Sigmoid colon (tissue), 4 donors: Measurements from ENCODE around the gene PRKAG2.

Source experiments
- POLR2A ChIP-seq, 2 donors: fragments of 450-650 bp; IDR thresholded peaks; one replicate each; pipeline ENCODE4 v1.6.1; 2016; ENCODE audit warnings: antibody characterized with exemption in 2 of 2, mild to moderate bottlenecking in 2 of 2, moderate library complexity in 2 of 2
- POLR2AphosphoS5 ChIP-seq, 4 donors: sonication (generic); formaldehyde crosslinking; IDR thresholded peaks; one replicate each; pipeline ENCODE4 v1.6.1; 2017; ENCODE audit warnings: antibody characterized with exemption in 4 of 4

DNA sequence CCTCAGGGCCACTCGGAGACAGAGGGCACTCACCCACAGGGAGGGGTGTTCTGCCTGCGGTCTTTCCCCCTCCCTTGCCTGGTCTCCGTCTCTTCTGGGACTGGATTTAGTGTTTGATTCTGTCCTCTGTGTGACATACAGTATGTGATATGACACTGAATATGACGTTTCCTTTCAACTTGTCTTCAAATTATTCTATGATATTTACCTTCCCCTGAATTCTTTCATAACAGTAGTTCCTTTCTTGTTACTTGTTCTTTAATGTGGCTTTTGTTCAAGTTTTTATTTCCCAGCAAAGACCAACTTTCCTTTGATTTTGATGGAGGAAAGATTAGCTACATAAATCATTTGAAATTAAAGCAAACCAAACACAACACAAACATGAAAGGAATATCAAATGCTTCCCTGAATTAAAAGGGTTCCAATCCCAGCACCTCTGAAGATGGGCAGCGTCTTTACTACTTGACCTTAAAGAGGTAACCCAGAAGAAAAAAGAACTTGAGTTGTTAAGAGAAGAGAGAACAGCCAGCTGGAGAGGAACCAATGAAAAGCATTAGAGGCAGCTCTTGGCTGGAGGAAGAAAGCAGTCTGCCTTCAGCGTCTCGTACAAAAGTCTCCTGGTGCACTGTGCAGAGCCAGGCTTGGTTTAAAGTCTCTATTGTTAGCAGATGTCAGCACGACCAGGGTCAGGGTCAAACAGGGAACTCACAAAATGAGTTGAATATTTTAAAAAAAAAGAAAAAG, 338.9 kb downstream of the PRKAG2 start:
- TF ChIP-seq POLR2A (IDR thresholded peaks at IDR 0.05) (no peak), POLR2AphosphoS5 (IDR thresholded peaks at IDR 0.05) (peak; percentile 58 to 70 (median 62))
